LNCaP clone FGC (cell line): Measurements from ENCODE around the gene TRIM47.
A peak's percentile ranks its signal among the peaks of the same experiment; 100 is the strongest.

Experiments
- DNase-seq: peaks from one replicate; pipeline ENCODE4 v3.0.0-alpha.2; 2011; ENCODE audit warnings: low read depth
- H3K4me3 ChIP-seq: 2 replicates; pipeline ENCODE4 v1.5.1; 2011; ENCODE audit warnings: mild to moderate bottlenecking, low read depth, low read length, control low read depth
- CTCF ChIP-seq: IDR thresholded peaks from 2 replicates; pipeline ENCODE4 v1.5.1; 2012; ENCODE audit warnings: mild to moderate bottlenecking; ENCODE audit not compliant: control insufficient read depth, insufficient read depth; ENCODE audit errors: extremely low read depth

The TRIM47 gene

GRCh38 chr17:75909051-75909811, 30.9 kb upstream of the TRIM47 start:
- DNase-seq = peak; percentile 46
- no peak for TF ChIP-seq CTCF
- H3K4me3 ChIP-seq = no peak overlapping the region

- TF ChIP-seq CTCF = no peak
- H3K4me3 ChIP-seq = no peak overlapping the region
- DNase-seq = no peak
Observed at GRCh38 chr17:75908201-75908600, 29.8 kb upstream of the TRIM47 start.

GRCh38 chr17:75906143-75906884, 27.9 kb upstream of the TRIM47 start:
- TF ChIP-seq CTCF = no peak
- H3K4me3 ChIP-seq = no peak overlapping the region
- DNase-seq = no peak

GRCh38 chr17:75904749-75905521, 26.6 kb upstream of the TRIM47 start, which contains the start of gene MRPL38:
Gene MRPL38 (minus strand): TSS chr17:75904884. CDS start chr17:75904875, 9 bp downstream.
- TF ChIP-seq CTCF = peak; percentile 86
- H3K4me3 ChIP-seq = peak within 1 kb of the TSS; percentile 93
- peak; percentile 76 for DNase-seq

- H3K4me3 ChIP-seq = no peak overlapping the region
- TF ChIP-seq CTCF = no peak
- no peak for DNase-seq
Observed at GRCh38 chr17:75902406-75902805, 24.0 kb upstream of the TRIM47 start.

- no peak overlapping the region for H3K4me3 ChIP-seq
- no peak for DNase-seq
- no peak for TF ChIP-seq CTCF
Observed at GRCh38 chr17:75901727-75902126, 23.3 kb upstream of the TRIM47 start.
